Activated CD8-positive, alpha-beta memory T cell treated with anti-CD3 and anti-CD28 coated beads for 4 hours (primary cell): ENCODE data around the gene MAP3K5.
A peak's percentile ranks its signal among the peaks of the same experiment; 100 is the strongest.
"Not testable (repeated sequence)": the region's sequence is repeated elsewhere in the genome, so short reads cannot be mapped to it uniquely, and the experiment has no call there.

Experiments
- DNase-seq, 2 donors: peaks; one replicate each; pipeline ENCODE4 v3.0.0-alpha.2; 2020; ENCODE audit warnings: low read depth in 2 of 2

The MAP3K5 gene

DNA sequence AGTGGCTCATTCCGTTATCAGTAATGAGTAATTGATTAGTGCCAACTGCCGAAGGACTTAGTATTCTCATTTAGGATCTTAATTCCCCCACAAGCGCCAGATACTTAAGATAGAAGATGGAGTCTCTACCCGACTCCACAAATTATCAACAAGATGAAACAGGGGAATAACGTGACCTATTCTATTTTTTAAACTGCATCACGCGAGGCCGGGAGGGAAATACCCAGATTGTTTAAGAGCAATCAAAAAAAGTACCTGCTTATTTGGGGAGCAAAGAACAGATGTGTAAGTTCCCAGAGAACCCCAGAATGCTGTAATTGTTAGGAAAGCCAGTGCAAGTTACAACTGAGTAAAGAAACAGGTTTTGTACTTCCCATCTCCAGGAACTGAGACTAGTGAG lies 1.1 kb upstream of the MAP3K5 start:
- no peak for DNase-seq

DNA sequence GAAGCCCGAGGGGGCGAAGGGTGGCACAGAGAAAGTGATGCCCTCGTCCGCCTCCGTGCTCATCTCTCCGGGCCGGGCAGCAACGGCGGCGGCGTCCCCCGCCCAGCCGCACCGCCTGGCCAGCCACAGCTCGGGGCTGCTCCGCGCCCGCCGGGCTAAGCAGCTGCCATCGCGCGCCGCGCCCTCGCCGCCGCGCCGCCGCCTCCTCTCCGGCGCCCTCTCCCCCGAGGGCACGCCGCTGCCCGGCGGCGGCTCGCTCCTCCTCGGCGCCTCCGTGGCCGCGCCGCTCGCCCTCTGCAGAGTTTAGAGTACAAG lies 225 bp downstream of the MAP3K5 start:
- no peak for DNase-seq

DNA sequence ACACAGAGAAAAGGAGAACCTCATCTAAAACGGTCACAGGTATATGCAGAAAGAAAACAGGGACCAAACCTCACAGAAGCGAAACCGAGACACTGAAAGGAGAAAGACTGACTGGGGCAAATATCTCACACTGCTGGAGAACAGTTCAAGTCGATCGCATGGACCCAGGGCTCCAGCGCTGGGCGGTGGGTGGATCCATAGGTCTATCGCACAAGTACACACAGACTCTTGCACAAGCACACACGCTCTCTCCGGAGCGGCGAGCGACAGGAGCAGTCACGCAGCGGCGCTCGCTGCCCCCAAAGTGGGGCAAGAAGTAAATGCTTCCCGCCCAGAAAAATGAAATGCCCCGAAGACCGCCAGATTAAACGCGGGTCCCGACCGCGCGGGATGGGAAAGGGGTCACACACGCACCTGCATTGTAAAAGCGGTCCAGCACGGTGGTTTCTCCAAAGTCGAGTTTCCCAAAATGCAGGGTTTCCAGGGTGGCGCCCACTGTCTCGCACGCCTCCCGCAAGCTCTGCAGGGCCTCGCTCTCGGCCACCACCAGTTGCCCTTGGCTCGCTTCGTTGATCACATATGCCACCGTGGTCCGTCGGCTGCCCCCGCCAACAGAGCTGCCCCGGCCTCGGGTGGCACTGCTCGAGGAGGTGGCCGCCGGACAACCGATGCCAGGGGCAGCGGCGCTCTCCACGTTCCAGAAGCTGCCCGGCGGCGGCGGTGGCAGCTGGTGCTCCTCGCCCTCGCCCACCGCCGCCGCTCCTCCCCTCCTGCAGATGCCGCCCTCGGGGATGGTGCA lies 782 bp downstream of the MAP3K5 start:
- DNase-seq, result peak; percentile 12 to 30

DNA sequence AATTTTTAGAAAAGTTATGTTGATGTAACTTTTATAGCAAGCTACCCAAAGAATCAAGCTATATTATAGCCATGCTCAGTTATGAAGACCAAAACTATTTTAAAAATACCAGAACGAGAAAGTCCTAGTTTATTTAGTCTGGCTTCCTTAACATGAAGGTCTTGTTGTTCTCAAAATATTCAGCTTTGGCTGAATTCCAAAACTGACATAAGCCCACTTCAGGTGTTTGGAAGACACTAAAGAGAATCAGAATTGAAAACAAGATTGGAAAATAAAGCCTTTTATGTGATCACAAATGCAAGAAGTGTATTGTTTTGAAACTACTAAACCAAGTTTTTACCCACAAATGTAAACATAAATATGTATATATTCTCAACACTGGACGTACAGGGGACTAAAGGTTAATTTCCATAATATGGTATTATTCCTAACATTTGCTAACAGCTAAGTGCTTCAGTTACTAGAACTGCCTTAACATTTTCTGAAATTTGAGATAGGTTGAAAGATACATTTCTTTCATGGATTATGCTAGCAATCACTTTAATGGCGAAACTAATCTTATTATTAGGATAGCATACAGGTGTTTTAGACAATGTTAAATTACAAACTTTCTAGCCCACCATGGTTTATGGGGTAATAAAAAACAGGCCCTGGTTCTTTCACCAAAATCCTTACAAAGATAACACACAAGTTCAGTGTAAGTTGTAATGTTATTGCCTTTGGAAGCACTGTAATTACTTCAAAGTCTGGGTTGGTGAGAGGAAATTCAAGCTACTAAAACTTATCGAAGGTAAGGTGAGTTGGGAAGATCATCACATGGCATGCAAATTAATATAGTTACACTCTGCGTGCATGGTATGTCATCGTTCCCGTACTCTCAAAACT lies 1.6 kb downstream of the MAP3K5 start:
- DNase-seq, result no peak

DNA sequence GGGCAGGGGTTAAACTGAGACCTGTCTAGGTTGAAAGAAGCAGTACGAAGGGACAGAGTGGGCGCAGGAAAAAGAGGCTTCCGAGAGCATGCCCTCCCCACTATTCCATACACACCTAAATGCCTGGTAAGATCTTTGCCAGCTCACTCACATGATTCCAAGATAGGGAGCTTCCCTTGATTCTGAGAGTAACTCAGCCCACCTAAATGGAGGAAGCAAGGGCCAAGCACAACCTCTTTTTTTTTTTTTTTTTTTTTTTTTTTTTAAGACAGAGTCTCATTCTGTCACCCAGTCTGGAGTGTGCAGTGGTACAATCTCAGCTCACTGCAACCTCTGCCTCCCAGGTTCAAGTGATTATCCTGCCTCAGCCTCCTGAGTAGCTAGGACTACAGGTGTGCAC lies 2.8 kb downstream of the MAP3K5 start:
- DNase-seq, result not testable (repeated sequence)

DNA sequence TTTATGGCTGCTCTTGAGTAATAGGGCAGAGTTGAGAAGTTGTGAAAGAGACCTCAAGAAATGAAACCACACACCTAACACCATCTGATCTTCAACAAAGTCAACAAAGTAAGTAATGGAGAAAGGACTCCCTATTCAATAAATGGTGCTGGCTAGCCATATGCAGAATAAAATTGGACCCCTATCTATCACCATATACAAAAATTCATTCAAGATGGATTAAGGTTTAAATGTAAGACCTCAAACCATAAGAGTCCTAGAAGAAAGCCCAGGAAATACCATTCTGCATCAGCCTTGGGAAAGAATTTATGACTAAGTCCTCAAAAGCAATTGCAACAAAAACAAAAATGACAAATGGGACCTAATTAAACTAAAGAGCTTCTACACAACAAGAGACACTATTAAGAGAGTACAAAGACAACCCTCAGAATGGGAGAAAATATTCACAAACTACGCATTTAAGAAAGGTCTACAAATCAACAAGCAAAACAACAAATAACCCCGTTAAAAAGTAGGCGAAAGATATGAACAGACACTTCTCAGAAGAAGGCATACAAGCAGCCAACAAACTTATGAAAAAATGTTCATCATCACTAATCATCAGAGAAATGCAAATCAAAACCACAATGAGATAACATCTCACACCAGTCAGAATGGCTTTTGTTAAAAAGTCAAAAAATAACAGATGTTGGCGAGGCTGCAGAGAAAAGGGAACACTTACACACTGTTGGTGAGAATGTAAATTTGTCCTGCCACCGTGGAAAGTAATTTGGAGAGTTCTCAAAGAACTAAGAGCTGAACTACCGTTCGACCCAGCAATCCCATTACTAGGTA lies 4.0 kb downstream of the MAP3K5 start:
- DNase-seq, result no peak

DNA sequence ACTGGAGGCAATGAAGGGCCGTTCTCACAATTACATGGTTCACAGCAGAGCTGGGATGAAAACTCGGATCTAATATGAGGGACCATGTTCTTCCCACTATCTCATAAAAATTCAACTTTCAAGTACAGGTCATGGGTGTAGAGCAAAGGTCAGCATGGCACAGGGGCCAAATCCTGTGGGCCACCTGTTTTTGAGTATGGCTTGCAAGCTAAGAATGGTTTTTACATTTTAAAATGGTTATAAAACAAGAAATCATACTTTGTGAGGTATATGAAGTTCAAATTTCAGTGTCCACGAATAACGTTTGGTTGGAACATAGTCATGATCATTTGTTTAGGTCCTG lies 4.6 kb downstream of the MAP3K5 start:
- DNase-seq, result no peak

DNA sequence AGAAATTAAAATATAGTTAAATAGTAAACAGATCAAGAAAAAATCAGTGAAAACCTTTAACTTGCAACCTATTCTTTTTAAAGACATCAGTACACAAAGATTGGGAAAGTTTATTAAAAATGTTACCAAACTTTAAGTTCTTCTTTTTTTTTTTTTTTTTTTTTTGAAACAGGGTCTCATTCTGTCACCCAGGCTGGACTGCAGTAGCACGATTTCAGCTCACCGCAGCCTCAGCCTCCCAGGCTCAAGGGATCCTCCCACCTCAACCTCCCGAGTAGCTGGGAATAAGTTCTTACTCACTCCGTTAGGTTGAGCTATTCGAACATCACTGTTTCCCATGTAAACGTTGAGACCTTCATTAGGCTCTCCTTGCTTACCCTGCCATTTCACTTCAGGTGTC lies 5.6 kb downstream of the MAP3K5 start:
- no peak for DNase-seq

DNA sequence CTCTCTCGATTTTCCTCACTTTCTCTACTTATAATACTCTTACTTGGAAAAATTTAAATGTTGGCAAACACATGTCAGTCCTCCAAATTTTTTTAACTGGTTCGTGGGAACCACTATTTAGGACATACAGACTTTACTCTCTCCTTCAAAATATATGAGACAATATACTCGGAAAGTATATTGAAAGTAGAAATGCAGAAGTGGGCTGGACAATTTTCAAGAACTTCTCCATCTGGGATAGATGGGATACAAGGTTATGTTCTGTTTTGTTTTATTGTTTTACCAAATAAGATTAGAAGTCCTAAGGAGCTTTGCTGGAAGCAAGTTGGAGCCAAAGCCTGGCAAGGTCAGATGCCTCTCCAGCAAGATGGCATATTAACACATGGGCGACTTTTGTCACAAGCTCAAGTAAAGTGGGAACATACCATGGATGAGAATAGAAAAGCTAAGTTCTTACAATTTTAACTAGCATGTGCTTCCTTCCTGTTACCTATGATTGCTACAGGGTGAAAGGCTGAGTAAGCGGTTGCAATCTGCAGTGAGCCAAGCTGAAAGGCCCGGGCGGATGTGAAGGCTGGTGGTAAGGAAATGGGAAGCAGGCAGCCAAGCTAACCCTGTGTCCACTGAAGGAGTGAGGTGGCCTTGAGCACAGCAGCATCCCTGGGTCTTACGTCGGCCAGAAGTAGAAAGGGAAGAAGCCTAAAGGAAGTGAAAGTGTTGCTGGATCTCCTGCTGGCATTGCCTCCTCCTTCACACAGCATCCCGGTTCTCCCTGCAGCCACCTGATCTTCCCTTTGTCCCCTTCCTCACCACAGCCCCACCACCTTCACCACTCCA lies 7.1 kb downstream of the MAP3K5 start:
- no peak for DNase-seq

DNA sequence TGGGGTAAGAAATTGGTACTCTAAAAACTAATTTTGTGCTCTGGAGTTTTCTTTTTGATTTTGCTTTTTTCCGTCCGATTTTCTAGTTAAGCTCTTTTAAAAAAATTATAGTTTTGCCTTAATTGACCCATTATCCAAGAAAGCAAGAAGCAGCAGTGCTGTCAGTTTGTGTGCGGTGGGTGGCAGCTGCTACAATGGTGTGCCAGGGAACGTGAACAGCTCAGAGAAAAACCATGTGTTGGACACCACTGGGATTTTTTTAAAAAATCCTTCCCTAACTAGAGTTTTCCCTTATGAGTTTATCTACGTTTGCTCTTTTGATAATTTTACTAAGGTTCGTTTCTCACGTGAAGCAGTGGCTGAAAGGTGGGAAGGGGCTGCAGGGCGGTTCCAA lies 8.0 kb downstream of the MAP3K5 start:
- DNase-seq, result no peak

DNA sequence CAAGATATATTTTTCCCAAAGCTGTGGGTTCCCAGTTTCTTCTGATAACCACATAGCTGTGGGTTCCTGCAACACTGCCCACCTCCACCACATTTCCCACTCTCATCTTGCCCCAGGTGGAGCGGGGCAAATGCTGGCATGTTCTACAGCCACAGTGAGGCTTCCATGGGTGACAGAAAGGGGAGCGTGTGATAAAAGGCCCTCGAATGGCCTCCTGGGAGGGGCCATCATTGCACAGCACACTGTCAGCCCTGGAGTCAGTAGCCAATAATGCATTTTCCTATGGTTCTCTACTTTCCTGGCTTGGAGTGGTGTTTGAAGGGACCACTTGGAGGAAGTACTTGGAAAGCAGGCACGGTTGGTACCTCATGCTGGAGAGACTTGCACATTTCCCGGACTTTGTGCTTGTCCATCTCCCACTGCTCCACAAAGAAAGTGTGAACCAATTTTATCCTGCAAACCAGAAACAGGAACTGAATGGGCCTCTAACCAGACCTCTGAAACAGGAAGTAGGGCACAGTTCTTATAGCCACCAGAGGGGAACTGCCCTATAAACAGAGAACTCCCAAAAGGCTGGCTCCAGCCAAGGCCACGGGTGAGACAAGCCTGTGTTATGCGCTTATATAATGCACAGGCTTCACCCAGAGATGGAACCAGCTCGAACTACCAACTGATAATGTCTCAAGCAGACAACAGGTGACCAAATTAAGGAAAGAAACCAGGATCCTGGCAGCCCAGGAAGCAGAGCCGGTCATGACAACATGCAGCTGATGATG lies 8.6 kb downstream of the MAP3K5 start:
- DNase-seq, result no peak

DNA sequence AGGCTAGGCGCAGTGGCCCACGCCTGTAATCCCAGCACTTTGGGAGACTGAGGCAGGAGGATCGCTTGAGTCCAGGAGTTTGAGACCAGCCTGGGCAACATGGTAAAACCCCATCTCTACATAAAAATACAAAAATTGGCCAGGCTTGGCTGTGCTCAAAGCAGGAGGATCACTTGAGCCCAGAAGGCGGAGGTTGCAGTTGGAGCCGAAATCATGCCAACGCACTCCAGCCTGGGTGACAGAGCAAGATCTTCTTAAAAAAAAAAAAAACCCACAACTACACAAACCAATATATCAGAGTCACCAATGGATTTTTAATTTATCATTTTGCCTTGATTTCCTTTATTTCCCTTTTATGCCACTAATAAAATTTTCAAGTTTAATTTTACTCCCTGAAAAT lies 9.3 kb downstream of the MAP3K5 start:
- DNase-seq, result no peak

DNA sequence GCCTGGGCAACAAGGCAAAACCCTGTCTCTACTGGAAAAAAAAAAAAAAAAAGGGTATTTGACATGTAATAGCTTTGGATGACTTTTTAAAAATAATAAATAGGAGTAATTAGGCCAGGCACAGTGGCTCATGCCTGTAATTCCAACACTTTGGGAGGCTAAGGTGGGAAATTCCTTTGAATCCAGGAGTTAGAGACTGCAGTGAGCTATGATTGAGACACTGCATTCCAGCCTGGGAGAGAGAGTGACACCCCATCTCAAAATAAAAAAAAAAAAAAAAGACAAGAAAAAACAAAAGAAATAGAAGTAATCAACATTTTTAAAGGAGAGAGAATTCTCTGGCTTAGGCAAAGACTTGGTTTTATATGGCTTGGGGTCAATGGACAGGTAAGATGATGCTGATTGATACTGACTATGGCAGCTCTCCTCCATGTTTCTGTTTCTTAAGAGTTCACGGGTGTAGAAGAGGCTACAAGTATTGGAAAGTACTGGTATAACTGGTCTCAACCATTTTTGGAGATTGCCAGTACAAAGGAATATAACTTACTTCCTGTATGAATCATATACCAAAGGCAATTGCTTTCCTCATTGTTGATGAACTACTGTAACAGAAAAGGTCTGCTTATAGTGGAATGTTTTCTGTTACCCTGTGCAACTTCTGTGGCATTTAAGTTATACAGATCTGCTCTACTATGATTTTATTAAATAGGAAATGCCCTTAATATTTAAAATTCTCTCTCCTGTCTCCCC lies 10.1 kb downstream of the MAP3K5 start:
- no peak for DNase-seq

DNA sequence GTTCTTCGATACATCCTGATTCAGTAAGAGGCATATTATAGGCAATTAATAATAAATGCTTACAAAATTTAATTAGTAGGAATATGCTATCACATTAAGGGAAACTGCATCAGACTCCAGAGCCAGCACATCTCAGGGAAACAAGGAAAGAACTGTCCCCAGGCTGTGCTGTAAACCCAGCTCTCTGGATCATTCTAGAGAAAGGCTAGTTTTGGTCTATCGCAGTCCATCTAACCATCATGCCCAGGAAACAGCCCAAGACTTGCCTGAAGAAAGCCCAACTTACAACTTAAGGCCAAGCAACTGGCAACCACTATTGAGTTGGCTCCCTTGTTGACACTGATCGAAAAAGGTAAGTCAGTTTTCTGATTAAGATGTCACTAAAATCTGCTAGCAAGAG lies 11.3 kb downstream of the MAP3K5 start:
- no peak for DNase-seq

DNA sequence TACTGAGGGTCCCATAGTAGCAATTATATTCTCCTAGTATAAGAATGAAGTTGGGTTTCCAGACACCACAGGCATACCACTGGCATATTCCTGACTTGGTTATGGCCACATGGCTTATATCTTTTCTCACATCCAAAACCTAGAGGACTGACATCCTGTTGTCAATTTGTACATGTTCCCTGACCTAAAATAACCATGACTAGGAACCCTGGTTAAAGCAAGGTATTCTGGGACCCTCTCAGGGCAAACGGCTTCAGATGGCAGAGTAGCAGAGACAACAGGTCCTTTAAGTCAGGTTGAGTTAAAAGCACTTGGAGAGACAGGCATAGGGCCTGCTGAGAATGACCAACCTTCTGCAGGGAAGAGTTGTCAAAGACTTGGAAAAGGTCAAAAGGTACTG lies 12.6 kb downstream of the MAP3K5 start:
- no peak for DNase-seq

DNA sequence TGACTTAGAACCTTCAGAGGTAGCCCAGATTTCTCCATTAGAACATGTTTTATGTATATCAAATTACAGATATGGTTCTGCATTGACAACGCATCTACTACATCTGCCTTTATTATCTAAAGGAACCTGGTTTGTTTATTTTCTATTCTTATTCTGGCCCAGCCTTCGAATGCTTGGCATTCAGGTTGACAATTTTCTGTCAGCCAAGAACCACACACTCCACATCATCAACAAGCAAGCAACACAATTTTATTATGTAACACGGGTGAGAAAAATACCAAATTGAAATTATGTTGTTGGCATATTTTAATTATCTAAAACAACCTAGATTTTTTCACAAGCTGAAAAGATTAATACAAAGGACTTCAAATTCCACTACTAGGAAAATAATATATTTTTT lies 14.6 kb downstream of the MAP3K5 start:
- DNase-seq, result no peak

DNA sequence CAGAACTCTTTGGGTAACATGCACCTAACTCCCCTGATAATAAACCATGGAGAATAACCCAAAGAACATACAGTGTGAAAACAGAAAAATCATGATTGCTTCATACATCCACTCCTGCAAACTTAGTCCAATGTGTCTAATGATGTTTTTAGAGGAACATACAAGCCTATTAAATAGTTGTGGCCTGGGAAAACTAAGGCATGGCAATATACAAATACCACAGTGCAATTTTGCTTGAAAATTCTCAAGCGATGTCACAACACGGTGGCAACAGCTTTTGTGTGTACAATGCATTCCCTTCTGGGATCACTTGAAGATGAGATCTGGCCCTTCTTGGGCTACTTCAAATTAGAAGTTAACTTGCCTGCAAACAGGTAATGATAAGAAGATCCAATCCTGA lies 16.7 kb downstream of the MAP3K5 start:
- DNase-seq, result no peak

DNA sequence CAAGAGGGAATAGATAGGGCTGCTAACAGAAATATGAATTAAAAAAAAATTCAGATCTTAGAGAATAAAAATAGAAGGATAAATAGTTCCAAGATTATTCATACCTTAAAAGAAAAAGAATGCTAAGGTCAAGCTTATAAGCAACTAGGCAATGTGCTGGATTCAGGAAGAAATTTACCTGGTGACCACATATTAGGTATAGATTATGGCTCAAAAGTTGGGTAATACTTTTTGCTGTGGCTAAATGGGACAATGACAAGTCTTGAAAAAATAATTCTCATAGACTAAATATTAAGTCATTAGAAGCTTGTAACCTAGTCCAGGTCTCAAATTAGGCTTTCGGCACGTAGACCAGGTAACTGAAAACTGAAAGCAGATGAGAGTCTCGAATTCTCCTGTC lies 17.2 kb downstream of the MAP3K5 start:
- DNase-seq, result no peak

DNA sequence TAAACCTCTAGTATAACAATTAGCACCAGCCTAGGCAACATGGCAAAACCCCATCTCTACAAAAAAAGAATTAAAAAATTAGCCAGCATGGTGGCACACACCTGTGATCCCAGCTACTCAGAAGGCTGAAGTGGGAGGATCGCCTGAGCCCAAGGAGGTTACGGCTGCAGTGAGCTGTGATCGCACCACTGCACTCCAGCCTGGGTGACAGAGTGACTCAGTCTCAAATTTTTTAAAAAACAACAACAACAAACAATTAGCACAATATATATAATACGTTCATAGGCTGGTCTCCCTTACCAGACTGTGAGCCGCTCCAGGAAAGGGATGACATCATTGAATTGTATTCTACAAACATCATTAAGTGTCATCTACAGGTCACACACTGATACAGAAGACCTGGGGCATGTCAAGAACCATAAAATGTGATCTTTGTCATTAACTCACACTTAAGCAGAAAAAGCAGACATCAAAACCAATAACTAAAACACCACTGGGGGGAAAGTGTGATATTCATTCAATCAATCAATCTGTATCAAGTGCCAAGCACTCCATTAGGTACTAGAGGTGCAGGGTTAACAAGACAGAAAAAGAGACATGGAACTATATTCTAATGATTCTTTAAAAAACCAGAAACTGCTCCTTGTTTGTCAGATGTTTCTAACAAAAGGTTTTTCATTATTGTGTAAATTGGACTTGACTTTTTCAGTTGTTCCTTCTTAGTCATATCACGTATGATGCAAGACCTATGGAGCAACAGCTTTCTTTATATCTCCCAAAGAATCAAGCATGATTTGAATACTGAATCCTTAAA lies 17.8 kb downstream of the MAP3K5 start:
- DNase-seq, result no peak
